ENCODE results near the gene MRPS27.

MRPS27 gene

DNA sequence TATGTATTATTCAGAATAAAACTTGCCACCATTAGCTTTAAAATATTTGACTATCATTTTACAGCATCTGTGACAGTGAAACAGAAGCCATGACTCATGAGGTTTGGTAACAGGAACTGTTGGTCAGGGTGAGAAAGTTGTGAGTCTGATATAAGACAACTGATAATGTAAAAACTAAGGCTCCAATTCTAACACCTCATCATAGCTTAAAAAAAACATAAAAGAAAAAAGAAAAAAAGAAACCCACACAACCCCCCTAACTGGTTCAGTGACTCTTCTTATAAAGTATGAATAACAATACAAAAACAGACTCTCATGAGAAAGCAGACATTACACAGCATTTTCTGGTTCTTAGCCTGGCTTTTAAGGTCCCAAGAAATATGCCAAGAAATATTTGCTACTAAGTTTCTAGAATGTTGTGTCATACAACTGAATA is 85.8 kb downstream of the MRPS27 start:
- TF ChIP-seq, protein P1, sequence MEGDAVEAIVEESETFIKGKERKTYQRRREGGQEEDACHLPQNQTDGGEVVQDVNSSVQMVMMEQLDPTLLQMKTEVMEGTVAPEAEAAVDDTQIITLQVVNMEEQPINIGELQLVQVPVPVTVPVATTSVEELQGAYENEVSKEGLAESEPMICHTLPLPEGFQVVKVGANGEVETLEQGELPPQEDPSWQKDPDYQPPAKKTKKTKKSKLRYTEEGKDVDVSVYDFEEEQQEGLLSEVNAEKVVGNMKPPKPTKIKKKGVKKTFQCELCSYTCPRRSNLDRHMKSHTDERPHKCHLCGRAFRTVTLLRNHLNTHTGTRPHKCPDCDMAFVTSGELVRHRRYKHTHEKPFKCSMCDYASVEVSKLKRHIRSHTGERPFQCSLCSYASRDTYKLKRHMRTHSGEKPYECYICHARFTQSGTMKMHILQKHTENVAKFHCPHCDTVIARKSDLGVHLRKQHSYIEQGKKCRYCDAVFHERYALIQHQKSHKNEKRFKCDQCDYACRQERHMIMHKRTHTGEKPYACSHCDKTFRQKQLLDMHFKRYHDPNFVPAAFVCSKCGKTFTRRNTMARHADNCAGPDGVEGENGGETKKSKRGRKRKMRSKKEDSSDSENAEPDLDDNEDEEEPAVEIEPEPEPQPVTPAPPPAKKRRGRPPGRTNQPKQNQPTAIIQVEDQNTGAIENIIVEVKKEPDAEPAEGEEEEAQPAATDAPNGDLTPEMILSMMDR (IDR thresholded peaks at IDR 0.05; ENCODE audit: low read depth, low read length, missing control alignments): no peak
- no peak overlapping the region for H3K4me3 ChIP-seq (replicated peaks; ENCODE audit: low read depth, low read length)
- no peak for DNase-seq (ENCODE audit: extremely low read depth, low read depth)

DNA sequence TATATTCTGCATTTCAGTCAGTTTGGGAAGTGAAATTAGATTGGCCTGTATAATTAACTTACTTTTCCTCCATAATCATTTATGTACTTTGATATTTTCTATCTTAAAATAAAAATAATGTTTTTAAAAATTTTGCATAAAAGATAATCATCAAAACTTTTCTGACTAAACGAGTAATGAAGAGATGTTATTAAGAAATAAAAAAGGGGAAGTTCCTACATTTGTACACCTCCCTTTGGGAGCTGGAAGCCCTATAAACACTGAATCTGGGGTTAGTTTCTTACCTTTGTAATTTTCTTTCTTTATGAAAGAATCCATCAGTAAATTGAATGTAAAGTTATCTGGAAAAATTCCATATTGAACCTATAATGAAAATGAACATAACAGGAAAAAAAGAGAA is 86.2 kb downstream of the MRPS27 start:
- H3K4me3 ChIP-seq (replicated peaks; ENCODE audit: low read depth, low read length): no peak overlapping the region
- no peak for DNase-seq (ENCODE audit: extremely low read depth, low read depth)
- TF ChIP-seq, protein P1 (IDR thresholded peaks at IDR 0.05; ENCODE audit: low read depth, low read length, missing control alignments): no peak

DNA sequence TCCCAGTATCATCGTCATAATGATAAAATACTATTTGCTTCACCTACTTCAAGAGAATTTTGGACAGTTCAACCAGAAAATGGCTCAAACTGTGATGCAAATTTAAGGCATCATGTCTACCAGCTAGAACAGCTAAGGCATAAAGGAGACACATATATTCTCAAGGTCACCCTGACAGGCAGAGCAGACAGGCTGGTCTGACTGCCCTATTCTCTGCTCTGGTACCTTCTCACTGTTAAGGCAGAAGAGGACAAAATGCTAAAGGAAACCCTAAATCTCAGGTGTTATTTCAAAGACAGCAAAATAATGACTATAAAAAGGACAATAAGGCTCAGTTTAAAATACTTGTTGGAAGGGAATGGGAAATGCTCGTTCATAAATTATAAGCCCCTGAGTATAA is 87.2 kb downstream of the MRPS27 start:
- TF ChIP-seq, protein P1 (IDR thresholded peaks at IDR 0.05; ENCODE audit: low read depth, low read length, missing control alignments): no peak
- H3K4me3 ChIP-seq (replicated peaks; ENCODE audit: low read depth, low read length): no peak overlapping the region
- DNase-seq (ENCODE audit: extremely low read depth, low read depth): no peak

DNA sequence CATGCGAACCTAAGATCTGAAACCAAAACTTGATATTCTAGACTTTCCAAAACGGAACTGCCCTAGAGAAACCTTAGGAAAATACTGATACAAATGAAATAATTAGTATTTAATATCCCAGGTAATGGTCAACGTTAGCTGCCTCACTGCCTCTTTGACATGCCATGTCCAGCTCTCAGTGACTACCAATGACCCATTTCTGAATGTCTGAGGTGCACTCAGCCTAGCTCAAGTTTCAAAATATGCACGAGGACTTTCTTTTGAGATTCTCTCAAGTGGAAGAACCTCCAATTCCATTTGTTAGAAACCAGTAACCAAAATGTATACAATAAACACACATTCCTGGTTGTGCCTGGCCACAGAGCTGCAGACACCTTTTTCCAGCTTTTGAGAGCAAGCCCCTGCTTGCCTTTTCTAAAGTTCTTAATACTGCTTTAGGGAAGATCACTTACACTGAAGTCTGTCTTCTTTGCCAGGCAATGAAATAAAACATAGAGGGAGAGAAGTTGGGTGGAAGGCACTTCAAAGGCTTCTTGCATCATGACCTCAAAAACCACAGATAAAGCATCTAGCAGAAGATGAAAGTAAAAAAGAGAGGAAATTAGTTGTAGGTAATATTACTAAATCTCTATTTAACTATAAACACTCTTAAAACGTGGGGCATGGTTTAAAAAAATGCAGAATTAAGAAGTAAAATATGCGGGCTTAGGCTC is 87.9 kb downstream of the MRPS27 start:
- no peak for DNase-seq (ENCODE audit: extremely low read depth, low read depth)
- TF ChIP-seq, protein P1 (IDR thresholded peaks at IDR 0.05; ENCODE audit: low read depth, low read length, missing control alignments): no peak
- H3K4me3 ChIP-seq (replicated peaks; ENCODE audit: low read depth, low read length): no peak overlapping the region

DNA sequence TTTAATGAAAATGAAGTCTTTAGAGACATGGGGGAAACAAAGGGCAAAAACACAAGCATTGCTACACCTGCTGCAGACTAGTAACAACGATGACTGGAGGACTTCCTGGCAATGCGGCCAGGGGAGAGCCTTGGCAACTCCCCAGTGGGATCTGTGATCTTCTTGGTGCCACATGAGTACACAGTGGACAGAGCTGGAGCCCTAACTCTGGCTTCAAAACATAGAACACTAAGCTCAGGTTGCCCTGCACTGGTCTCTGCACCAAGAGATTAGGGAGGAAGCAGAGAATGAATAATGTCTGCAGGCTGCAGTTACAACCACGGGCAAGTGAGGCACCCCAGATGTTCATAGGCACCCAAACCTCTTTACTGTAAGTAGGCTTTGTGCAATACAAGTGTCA is 91.1 kb downstream of the MRPS27 start:
- DNase-seq (ENCODE audit: extremely low read depth, low read depth): no peak
- H3K4me3 ChIP-seq (replicated peaks; ENCODE audit: low read depth, low read length): no peak overlapping the region
- TF ChIP-seq, protein P1 (IDR thresholded peaks at IDR 0.05; ENCODE audit: low read depth, low read length, missing control alignments): no peak

DNA sequence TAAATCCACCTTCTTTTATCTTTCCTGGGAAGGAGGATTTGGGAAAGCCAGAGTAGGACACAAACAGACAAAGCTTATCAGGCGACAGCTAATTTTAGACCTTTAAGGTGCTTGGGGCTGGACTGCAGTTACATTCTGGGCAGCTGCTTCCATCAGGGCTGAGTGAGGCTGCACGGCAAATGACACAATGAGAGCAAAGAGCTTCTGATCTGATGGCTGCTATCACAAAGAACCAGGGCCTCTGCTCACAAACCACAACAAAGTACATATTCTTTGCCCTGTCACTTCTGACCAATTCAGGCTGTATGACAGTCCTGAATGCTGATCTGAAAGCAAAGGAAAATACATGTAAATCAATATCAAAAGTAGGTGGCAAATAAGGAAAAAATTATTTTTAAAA is 93.1 kb downstream of the MRPS27 start:
- no peak for DNase-seq (ENCODE audit: extremely low read depth, low read depth)
- TF ChIP-seq, protein P1 (IDR thresholded peaks at IDR 0.05; ENCODE audit: low read depth, low read length, missing control alignments): no peak
- no peak overlapping the region for H3K4me3 ChIP-seq (replicated peaks; ENCODE audit: low read depth, low read length)

DNA sequence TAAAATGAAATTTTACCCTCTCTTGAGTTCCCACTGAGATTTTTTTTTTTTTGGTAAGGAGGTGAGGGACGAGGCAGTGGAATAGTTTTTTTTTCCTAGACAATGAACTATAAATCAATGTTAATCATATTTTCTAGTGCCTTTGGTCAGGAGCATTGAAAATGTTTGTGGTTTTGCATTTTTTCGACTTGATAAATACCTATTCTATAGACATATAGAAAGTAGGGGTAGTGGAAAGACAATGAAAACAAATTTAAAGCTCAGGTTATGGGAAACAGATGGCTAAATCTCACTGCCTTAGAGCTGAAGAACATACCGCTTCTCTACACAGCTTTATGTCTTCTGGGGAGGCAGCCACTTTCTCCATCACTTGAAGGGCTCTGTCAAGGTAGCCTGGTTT is 94.3 kb downstream of the MRPS27 start:
- TF ChIP-seq, protein P1 (IDR thresholded peaks at IDR 0.05; ENCODE audit: low read depth, low read length, missing control alignments): no peak
- DNase-seq (ENCODE audit: extremely low read depth, low read depth): no peak
- no peak overlapping the region for H3K4me3 ChIP-seq (replicated peaks; ENCODE audit: low read depth, low read length)
